ENCODE measurements around the gene SLC2A4.
A peak's percentile ranks its signal among the peaks of the same experiment; 100 is the strongest.

SLC2A4 gene

GRCh38 chr17:7280519-7281073 is 922 bp upstream of the SLC2A4 start:
- peak; percentile 5 for DNase-seq

- no peak for DNase-seq
Observed at GRCh38 chr17:7281953-7282751, 634 bp downstream of the SLC2A4 start.

- no peak for DNase-seq
Observed at GRCh38 chr17:7282752-7283321, 1.3 kb downstream of the SLC2A4 start.

- no peak for DNase-seq
Observed at GRCh38 chr17:7283471-7284216, 2.1 kb downstream of the SLC2A4 start.

- DNase-seq, result no peak
Observed at GRCh38 chr17:7284911-7285310, 3.4 kb downstream of the SLC2A4 start.

DNA sequence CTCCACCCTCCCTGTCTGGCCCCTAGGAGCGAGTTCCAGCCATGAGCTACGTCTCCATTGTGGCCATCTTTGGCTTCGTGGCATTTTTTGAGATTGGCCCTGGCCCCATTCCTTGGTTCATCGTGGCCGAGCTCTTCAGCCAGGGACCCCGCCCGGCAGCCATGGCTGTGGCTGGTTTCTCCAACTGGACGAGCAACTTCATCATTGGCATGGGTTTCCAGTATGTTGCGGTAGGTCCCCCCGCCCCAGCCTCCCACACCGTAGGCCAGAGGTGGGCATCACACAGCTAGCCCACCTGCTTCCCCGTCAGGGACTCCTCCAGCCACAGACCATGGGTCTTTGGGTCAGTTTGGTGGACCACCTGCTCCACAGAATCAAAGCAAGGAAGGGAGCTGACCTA is 4.2 kb downstream of the SLC2A4 start:
- DNase-seq, result no peak

GRCh38 chr17:7289256-7290032 is 7.9 kb downstream of the SLC2A4 start:
- DNase-seq, result no peak

- DNase-seq, result no peak
Observed at GRCh38 chr17:7290166-7290565, 8.6 kb downstream of the SLC2A4 start.

- DNase-seq, result no peak
Observed at GRCh38 chr17:7290685-7291084, 9.2 kb downstream of the SLC2A4 start.

DNA sequence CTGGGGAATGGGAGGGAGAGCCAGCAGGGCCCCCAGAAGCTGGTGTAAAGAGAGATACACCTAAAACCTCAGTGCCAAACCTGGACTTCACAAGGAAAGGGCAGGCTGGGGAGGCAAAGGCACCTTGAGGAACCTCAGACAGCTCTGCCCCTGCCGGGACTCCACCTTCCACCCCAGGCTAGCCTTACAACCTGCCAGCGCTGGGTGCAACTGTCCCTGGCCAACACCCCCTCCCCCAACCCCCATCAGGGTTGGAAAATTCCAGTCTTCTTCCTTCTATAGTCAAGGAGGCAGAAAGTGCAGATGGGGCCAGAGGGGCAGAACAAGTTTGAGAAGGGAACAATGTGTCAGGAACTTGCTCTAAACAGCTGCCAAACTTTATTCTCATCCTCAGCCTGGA is 10.7 kb downstream of the SLC2A4 start:
- DNase-seq, result no peak

DNA sequence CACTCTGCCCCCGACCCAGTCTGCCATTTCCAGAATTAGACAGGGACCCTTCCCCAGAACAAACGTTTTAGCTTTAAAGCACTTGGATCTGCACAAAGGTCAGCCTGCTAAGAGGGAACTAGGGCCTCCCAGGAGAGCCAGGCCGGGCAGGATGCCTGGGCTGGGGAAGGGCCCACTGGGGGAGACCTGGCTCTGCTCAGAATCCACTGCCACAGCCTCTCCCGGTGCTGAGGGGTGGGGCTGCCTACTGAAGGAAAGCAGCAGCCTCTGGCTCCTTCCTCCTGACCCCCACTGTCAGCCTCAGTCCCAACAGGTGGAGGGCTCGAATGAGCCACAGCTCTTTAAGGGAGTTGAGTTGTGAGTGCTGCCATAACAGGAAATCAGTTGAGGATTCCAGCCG is 11.2 kb downstream of the SLC2A4 start:
- DNase-seq, result no peak

- no peak for DNase-seq
Observed at GRCh38 chr17:7293159-7293558, 11.6 kb downstream of the SLC2A4 start.

DNA sequence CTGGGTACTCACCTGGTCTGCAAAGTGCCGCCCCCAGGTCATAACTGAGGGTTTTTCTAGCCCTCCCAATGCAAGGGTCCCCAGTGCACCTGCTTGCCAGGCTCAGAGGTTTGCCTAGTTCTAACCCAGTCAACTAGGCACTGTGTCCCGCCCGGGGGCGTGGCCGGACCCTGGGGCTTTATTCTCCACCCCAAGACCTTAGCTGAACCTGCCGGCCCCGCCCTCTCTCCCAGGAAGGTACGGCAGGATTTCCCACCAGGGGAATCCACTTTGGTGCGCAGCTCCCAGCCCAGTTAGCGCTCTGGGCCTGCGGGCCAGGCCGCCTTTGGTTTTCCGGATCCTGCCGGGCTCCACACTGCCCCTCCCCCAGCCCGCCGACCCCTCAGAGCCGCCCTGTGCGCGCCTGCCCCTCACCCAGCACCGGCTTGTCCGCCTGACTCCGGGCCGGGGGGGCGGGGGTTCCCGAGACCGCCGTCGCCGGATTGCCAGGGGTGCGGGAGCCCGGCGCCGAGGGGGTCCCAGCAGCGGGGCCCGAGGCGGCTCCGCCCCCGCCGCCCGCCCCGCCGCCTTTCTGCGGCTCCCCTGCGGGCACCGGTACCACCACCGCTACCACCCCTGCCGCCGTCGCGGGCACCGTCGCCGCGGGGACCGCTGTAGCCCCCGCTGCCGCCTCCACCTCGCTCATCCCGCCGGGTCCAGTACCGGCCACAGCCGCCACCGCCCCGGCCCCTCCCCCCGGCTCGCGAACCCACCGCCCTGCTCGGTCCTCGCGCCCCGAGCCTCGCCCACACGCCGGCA is 12.5 kb downstream of the SLC2A4 start:
- no peak for DNase-seq

DNA sequence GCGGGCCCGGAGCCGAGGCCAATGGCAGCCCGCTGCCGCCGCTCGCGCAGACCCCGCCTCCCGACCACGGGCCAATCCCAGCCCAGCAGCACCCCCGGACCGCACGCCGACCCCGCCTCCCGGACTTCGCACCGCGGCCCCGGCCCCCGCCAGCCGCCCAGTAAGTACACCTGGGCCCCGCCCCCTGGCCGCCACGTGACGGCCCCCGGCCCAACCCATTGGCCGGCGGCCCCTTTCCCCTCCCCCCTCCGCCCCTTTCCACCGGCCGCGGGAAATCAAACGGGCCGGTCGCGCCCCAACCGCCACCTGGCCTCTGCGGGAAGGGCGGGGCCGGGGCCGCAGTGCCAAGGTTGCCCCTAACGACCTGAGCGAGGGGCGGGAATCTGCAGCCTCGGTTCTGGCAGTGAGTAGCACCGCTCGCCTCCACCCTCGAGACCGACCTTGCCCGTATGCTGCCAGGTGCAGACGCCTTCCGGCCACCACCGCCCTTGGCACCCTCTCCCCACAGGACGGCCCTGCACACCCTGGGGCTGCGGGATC is 13.2 kb downstream of the SLC2A4 start, which contains the start of gene YBX2:
TSS of gene YBX2 (minus strand) at position 26 of the 540 bp plus-strand sequence. CDS start 139 bp downstream, outside the sequence.
- DNase-seq, result peak; percentile 64

DNA sequence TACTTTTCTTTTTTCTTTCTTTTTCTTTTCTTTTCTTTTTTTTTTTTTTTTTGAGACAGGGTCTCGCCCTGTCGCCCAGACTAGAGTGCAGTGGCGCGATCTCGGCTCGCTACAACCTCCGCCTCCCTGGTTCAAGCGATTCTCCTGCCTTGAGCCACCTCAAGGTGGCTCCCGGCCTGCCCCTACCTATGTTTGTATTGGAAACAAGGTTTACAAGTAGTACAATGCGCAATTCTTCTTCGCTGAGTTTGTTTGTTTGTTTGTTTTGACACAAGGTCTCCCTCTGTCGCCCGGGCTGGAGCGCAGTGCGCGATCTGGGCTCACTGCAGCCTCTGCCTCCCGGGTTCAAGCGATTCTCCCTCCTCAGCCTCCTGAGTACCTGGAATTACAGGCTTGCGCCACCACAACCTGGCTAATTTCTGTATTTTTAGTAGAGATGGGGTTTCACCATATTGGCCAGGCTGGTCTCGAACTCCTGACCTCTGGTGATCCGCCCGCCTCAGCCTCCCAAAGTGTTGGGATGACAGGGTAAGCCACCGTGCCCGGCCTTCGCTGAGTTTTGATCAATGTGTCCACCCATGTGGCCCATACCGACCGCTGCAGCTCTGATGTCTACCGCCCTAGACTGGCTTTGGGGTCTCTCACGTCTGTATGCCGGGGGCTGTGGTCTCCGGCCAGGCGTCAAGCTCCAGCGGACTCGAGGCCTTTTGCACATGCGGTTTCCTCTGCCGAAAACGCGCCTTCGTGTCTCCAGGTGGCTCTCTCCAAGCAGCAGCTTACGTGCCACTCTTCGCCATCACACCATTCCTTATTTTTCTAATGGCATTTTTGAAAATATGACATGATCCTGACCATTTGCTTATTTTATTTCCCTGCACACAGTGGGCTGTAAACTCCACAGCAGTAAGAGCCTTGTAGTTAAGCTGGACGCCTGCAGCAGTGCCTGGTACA is 14.0 kb downstream of the SLC2A4 start:
- no peak for DNase-seq

DNA sequence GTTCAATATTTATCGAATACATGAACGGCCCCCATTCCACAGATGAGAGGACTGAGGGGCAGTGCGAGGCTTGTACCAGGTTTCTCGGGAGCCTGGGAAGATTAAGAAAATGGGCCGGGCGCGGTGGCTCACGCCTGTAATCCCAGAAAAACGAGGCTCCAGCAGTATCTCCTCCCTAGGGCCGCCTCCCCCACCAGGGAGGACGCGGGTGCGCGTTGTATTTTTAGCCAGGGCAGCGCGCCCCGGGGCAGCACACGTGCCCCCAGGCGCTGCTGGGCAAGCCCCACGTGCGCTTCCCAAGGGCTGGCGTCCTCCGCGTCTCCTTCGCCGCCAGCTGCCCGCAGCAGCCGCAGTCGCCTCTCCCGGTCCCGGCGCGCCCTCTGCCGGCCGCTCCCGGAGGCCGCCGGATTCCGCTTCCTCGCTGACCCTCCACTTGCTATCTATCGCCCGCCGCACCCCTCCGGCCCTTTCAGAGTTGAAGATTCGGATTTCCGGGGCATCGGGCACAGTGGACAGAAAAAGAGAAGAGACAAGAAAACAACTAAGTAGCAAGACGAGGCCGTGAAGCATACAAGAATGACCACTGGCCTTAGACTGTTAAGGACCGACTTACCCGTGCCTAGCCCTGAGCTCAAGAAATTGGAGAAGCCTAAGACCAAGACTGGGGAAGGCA is 14.8 kb downstream of the SLC2A4 start:
- DNase-seq, result no peak

- DNase-seq, result no peak
Observed at GRCh38 chr17:7304179-7304578, 22.7 kb downstream of the SLC2A4 start.

- peak; percentile 92 for DNase-seq
Observed at GRCh38 chr17:7306911-7307685, 25.6 kb downstream of the SLC2A4 start, which contains the start of gene EIF5A. Gene EIF5A (plus strand): TSS chr17:7307628. CDS start chr17:7309636, 2,008 bp downstream.
